ENCODE results near the gene MBD3L2B.

GRCh38 chr19:6983448-6983847 lies 37.8 kb downstream of the MBD3L2B start:
- TF ChIP-seq CTCF (IDR thresholded peaks at IDR 0.05) (no peak), EZH2 (IDR thresholded peaks at IDR 0.05; ENCODE audit: borderline replicate concordance, insufficient read depth, low read depth, low read length, poor library complexity, severe bottlenecking) (no peak)

Measured in B cell (primary cell).